GM21447 (cell line): ENCODE data around the gene SPP1.
"Not testable (repeated sequence)": the region's sequence is repeated elsewhere in the genome, so short reads cannot be mapped to it uniquely, and the experiment has no call there.

Experiments
- ATAC-seq: cut with Tn5 transposase; IDR thresholded peaks from one replicate; pipeline ENCODE4 v1.9.1; 2021; ENCODE audit not compliant: unreplicated experiment

The SPP1 gene

DNA sequence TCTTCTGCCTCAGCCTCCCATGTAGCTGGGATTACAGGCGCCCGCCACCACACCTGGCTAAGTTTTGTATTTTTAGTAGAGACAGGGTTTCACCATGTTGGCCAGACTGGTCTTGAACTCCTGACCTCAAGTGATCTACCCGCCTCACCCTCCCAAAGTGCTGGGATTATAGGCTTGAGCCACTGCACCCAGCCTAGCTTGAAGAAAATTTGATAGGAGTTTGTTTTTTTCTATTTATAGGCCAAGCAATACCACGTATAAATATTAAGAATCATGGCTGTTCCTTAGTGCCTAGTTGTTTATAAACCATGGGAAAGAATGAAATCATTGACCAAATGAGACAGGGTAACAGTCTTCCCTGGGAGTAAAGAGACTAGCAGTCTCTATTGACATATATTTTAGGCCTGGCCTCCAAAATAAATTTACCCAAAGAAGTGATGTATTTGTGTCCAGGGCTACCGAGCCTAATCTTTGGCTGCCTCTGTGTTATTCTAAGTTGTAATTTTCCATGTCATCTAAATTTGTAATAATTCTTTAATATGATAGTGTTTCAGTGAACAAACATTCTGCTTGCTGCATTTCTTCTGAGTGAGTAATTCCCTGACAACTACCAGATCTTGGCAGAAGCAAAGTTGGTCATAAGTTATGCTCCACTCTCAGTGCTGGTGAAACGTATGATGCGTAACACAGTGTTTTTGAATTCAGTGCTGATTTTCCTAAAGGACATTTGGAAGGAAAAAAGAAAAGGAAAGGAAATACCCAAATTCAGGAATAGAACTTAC lies 42.2 kb downstream of the SPP1 start:
- ATAC-seq, result no peak

DNA sequence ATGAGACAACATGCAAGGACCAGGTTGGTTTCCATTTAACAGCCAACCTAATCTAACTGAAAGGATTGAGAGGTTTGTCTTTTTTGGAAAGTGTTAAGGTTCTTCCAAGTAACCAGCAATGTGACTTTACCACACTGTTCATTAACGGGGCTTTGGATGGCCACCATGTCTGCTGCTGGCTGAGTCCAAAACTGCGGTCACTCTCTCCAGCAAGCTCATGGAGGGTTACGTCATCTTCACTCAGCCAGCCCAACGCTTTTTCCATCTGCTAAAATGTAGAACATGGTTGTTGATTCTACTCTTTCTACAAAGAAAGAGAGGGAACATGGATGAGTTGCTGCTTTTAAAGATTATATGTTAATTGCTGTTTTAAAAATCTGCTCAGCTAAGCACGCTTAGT lies 43.0 kb downstream of the SPP1 start:
- no peak for ATAC-seq

DNA sequence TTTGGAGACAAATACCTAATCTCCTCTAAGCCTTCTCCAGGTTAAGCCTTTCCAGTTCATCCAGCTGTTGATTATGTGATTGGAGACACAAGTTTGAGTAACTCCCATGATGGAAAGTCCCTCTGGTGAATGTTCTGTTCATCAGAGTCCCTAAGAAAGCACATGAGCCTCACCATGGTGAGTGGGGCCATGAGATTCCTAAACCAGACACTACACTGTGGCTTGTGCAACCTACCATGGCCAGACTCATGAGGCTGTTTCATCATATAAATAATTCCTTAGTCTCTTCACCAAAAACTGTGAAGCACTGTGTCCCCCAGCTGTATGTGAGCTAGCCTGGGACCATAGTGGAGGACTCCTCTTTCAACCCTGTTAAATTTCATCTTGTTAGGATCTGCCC lies 46.3 kb downstream of the SPP1 start:
- ATAC-seq, result no peak

DNA sequence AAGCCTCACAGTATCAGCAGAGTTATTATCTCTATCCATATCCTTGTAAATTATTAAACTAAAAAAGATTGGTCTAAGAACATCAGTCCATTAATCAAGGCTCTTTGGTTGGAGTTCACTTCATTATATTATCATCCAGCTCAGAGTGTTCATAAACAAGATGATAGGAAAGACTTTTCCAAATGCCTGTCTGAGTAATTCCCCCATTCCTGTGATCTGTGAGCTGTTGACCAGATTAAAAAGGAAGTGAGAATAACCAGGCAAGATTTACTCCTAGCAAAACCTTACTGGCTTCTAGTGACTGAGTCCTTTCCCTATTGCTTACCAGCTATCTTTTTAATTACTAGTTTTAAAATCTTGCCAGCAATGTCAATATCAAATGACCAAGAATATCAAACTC lies 46.8 kb downstream of the SPP1 start:
- no peak for ATAC-seq

DNA sequence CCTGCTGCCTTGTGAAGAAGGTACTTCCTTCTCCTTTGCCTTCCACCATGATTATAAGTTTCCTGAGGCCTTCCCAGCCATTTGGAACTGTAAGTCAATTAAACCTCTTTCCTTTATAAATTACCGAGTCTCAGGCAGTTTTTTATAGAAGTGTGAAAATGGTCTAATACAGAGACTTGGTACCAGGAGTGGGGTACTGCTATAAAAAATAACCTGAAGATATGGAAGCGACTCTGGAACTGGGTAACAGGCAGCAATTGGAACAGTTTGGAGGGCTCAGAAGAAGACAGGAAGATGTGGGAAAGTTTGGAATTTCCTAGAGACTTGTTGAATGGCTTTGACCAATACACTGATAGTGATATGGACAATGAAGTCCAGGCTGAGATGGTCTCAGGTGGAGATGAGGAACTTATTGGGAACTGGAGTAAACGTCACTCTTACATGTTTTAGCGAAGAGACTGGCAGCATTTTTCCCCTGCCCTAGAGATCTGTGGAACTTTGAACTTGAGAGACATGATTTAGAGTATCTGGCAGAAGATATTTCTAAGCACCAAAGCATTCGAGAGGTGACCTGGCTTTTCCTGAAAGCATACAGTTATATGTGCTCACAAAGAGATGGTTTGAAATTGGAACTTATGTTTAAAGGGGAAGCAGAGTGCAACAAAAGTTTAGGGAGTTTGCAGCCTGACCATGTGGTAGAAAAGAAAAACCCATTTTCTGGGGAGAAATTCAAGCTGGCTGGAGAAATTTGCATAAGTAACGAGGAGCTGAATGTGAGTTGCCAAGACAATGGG lies 50.6 kb downstream of the SPP1 start:
- ATAC-seq, result not testable (repeated sequence)

DNA sequence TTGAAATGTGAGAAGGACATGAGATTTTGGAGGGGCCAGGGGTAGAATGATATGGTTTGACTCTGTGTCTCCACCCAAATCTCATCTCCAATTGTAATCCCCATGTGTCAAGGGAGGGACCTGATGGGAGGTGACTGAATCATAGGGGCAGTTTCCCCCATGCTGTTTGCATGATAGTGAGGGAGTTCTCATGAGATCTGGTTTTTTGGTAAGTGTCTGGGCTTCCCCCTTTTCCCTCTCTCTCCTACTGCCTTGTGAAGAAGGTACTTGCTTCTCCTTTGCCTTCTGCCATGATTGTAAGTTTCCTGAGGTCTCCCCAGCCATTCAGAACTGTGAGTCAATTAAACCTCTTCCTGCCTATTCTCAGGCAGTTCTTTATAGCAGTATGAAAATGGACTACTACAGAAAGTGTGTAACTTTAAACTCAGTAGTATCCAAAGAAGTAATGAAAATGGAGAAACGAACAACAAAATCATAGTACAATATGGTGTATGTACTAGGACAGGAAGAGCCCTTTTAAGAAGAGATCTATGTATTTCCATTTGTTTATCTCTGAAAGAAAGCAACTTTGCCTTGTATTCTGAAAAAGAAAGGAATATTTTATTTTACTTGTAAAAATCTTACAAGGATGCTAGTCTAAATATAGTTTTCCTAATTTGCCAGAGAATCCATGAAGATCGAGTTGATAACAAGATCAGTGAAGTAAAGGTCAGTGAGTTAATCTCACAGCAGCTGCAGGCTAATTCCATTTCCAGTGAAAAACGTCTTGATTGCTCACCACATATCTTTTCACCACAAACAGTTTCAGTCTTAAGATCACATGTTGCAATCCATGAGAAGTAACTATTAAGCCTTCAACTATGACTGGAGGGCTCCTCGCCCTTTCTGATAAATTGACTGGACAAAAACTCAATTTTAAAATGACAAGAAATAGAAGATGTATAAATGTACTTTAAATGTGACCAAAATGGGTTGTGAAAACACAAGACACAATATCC lies 52.4 kb downstream of the SPP1 start:
- ATAC-seq, result no peak

DNA sequence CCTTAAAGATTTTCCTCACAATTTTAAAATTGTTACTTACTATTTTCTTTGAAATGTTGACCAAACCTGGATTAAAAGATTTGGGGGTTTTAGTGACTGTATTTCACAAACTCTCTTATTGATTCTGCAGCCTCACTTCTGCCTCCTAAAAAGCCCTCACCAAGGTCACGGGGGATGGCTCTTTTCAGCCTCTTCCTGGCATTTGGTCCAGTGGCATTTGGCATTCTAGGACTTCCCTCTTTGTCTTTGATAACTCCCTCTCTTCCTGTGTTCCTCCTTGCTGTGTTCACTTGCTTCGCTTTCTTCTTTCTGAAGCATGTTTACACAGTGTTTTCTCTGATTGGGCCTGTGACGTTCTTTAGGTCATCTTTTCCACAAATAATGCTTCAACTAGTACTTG lies 53.4 kb downstream of the SPP1 start:
- no peak for ATAC-seq

DNA sequence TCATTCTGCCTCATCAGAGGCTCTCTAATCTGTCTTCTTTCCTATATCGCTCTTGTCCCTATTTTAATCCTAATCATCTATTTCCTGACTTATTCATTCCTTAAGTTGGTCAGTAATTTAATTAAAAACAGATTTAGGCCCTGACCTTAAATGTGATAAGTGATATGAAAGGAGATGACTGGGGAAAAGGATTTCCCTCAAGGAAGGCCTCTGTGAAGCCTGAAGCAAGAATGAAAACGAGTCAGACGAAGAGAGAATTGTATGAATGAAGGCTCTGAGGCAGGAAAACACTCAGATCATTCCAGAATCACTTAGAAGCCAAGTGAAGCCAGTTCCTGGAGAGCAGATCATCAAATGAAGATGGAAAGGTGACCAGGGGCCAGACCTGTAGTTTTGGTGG lies 54.0 kb downstream of the SPP1 start:
- ATAC-seq, result no peak

DNA sequence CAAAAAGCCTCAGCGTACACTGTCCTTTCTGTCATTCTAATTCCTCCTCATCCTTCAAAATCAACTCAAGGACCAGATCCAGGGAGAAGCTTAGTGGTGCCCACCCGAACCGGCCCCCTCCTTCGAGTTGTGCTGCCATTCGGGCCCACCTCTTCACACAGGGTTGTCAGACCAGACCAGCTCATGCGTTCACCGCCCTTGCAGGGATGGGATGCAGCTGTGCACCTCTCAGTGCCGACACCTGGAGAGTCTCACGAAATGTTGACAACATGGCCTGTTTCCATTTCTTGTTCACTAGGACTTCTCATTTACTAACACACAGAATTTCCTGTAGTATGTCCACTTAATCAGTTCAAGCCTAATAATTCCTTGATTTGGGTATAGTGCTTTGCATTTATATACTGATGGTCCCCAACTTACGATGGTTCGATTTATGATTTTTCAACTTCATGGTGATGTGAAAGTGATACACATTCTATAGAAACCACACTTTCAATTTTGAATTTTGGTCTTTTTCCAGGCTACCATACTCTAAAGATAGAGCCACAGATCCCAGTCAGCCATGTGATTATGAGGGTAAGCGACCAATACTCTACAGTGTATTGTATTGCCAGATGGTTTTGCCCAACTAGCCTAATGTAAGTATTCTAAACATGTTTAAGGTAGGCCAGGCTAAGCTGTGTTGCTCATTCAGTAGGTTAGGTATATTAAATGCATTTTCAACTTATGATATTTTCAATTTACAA lies 55.2 kb downstream of the SPP1 start:
- ATAC-seq, result no peak
